ENCODE measurements around the gene RING1.
A peak's percentile ranks its signal among the peaks of the same experiment; 100 is the strongest.

Gene RING1

DNA sequence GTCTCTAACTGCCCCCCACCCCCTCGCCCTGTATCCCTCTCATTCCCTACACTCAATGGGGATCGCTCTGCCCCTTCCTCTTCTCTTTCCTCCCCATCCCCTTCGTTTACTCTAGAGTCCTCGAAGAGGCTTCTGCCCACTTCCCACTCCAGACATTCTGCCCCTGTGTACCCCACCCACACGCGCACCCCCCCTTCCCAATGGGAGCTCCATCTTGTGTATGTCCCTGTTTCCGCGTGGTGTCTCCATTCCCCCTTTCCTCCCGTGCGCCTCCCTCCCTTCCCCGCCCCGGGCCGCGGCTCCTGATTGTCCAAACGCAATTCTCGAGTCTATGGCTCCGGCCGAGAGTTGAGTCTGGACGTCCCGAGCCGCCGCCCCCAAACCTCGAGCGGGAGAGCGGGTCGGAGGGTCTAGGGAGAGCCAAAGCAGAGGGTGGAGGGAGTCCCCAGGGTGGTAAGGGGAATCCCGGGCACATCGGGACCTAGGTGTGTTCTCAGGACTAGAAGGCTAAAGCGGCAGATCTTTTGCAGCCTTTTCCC is 679 bp upstream of the RING1 start:
- TF ChIP-seq, protein P1, sequence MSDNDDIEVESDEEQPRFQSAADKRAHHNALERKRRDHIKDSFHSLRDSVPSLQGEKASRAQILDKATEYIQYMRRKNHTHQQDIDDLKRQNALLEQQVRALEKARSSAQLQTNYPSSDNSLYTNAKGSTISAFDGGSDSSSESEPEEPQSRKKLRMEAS (IDR thresholded peaks at IDR 0.05), result no peak
- TF ChIP-seq YY1 (IDR thresholded peaks at IDR 0.05; ENCODE audit: low read depth) (peak; percentile 27; the same call in 1 of the 2 replicates), EP300 (IDR thresholded peaks at IDR 0.05; ENCODE audit: borderline replicate concordance) (no peak)

DNA sequence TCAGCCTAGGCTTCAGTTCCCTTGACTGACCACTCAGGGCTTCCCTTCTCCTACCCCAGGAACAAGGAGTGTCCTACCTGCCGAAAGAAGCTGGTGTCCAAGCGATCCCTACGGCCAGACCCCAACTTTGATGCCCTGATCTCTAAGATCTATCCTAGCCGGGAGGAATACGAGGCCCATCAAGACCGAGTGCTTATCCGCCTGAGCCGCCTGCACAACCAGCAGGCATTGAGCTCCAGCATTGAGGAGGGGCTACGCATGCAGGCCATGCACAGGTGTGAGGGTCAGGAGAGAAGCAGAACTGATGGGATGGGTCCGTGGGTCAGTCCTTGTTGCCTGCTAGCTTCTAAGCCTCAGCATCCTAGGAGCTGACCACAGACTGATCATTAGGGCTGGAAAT is 1.6 kb downstream of the RING1 start:
- TF ChIP-seq TCF12 (IDR thresholded peaks at IDR 0.05; ENCODE audit: low read depth) (no peak), YY1 (IDR thresholded peaks at IDR 0.05; ENCODE audit: low read depth) (no peak), TAF1 (IDR thresholded peaks at IDR 0.05; ENCODE audit: low read depth) (no peak), EP300 (IDR thresholded peaks at IDR 0.05; ENCODE audit: borderline replicate concordance) (no peak), TEAD4 (IDR thresholded peaks at IDR 0.05) (no peak), CEBPB (IDR thresholded peaks at IDR 0.05) (no peak), EGR1 (IDR thresholded peaks at IDR 0.05) (no peak), RAD21 (IDR thresholded peaks at IDR 0.05; ENCODE audit: low read depth) (no peak), NFIC (IDR thresholded peaks at IDR 0.05) (no peak), FOXM1 (IDR thresholded peaks at IDR 0.05; ENCODE audit: borderline replicate concordance, low read depth) (no peak), ZBTB7A (IDR thresholded peaks at IDR 0.05; ENCODE audit: low read depth) (no peak), CREB1 (IDR thresholded peaks at IDR 0.05; ENCODE audit: low read depth) (no peak)
- TF ChIP-seq, protein P2, sequence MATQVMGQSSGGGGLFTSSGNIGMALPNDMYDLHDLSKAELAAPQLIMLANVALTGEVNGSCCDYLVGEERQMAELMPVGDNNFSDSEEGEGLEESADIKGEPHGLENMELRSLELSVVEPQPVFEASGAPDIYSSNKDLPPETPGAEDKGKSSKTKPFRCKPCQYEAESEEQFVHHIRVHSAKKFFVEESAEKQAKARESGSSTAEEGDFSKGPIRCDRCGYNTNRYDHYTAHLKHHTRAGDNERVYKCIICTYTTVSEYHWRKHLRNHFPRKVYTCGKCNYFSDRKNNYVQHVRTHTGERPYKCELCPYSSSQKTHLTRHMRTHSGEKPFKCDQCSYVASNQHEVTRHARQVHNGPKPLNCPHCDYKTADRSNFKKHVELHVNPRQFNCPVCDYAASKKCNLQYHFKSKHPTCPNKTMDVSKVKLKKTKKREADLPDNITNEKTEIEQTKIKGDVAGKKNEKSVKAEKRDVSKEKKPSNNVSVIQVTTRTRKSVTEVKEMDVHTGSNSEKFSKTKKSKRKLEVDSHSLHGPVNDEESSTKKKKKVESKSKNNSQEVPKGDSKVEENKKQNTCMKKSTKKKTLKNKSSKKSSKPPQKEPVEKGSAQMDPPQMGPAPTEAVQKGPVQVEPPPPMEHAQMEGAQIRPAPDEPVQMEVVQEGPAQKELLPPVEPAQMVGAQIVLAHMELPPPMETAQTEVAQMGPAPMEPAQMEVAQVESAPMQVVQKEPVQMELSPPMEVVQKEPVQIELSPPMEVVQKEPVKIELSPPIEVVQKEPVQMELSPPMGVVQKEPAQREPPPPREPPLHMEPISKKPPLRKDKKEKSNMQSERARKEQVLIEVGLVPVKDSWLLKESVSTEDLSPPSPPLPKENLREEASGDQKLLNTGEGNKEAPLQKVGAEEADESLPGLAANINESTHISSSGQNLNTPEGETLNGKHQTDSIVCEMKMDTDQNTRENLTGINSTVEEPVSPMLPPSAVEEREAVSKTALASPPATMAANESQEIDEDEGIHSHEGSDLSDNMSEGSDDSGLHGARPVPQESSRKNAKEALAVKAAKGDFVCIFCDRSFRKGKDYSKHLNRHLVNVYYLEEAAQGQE (IDR thresholded peaks at IDR 0.05; ENCODE audit: low read depth), result no peak
- TF ChIP-seq, protein P1 (IDR thresholded peaks at IDR 0.05), result no peak
- TF ChIP-seq, protein P3, sequence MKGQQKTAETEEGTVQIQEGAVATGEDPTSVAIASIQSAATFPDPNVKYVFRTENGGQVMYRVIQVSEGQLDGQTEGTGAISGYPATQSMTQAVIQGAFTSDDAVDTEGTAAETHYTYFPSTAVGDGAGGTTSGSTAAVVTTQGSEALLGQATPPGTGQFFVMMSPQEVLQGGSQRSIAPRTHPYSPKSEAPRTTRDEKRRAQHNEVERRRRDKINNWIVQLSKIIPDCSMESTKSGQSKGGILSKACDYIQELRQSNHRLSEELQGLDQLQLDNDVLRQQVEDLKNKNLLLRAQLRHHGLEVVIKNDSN (IDR thresholded peaks at IDR 0.05), result no peak

DNA sequence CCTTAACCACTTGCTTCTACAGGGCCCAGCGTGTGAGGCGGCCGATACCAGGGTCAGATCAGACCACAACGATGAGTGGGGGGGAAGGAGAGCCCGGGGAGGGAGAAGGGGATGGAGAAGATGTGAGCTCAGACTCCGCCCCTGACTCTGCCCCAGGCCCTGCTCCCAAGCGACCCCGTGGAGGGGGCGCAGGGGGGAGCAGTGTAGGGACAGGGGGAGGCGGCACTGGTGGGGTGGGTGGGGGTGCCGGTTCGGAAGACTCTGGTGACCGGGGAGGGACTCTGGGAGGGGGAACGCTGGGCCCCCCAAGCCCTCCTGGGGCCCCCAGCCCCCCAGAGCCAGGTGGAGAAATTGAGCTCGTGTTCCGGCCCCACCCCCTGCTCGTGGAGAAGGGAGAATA is 2.8 kb downstream of the RING1 start:
- no peak for TF ChIP-seq EGR1 (IDR thresholded peaks at IDR 0.05)
- TF ChIP-seq TAF1 (IDR thresholded peaks at IDR 0.05; ENCODE audit: low read depth), result no peak
- TF ChIP-seq, protein P2 (IDR thresholded peaks at IDR 0.05; ENCODE audit: low read depth), result no peak
- no peak for TF ChIP-seq YY1 (IDR thresholded peaks at IDR 0.05; ENCODE audit: low read depth)
- no peak for TF ChIP-seq ZBTB7A (IDR thresholded peaks at IDR 0.05; ENCODE audit: low read depth)
- TF ChIP-seq, protein P3 (IDR thresholded peaks at IDR 0.05), result no peak
- no peak for TF ChIP-seq RAD21 (IDR thresholded peaks at IDR 0.05; ENCODE audit: low read depth)
- TF ChIP-seq EP300 (IDR thresholded peaks at IDR 0.05; ENCODE audit: borderline replicate concordance), result no peak
- no peak for TF ChIP-seq FOXM1 (IDR thresholded peaks at IDR 0.05; ENCODE audit: borderline replicate concordance, low read depth)
- TF ChIP-seq, protein P1 (IDR thresholded peaks at IDR 0.05), result no peak
- no peak for TF ChIP-seq CEBPB (IDR thresholded peaks at IDR 0.05)
- TF ChIP-seq TEAD4 (IDR thresholded peaks at IDR 0.05), result no peak
- no peak for TF ChIP-seq CREB1 (IDR thresholded peaks at IDR 0.05; ENCODE audit: low read depth)
- TF ChIP-seq NFIC (IDR thresholded peaks at IDR 0.05), result no peak
- TF ChIP-seq TCF12 (IDR thresholded peaks at IDR 0.05; ENCODE audit: low read depth), result no peak

DNA sequence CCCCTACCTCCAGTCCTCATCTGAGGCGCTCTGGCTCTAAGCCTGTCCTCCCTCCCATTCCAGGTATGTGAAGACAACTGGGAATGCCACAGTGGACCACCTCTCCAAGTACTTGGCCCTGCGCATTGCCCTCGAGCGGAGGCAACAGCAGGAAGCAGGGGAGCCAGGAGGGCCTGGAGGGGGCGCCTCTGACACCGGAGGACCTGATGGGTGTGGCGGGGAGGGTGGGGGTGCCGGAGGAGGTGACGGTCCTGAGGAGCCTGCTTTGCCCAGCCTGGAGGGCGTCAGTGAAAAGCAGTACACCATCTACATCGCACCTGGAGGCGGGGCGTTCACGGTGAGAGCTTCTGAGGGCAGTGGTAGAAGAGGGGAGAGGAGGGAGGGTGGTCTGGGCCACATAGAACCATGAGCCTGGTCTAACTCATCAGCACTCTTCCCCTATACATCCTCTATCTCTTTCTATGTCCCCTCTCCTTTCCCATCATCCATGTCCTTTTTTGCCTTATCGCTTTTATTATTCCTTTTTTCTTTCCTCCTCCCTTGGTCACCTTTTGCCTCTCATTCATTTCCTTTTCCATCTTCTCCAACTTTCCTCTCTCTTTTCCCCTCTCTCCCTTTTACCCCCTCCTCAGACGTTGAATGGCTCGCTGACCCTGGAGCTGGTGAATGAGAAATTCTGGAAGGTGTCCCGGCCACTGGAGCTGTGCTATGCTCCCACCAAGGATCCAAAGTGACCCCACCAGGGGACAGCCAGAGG is 3.5 kb downstream of the RING1 start:
- no peak for TF ChIP-seq YY1 (IDR thresholded peaks at IDR 0.05; ENCODE audit: low read depth)
- TF ChIP-seq EP300 (IDR thresholded peaks at IDR 0.05; ENCODE audit: borderline replicate concordance), result no peak
- no peak for TF ChIP-seq NFIC (IDR thresholded peaks at IDR 0.05)
- TF ChIP-seq TAF1 (IDR thresholded peaks at IDR 0.05; ENCODE audit: low read depth), result no peak
- TF ChIP-seq TCF12 (IDR thresholded peaks at IDR 0.05; ENCODE audit: low read depth), result no peak
- TF ChIP-seq RAD21 (IDR thresholded peaks at IDR 0.05; ENCODE audit: low read depth), result no peak
- no peak for TF ChIP-seq FOXM1 (IDR thresholded peaks at IDR 0.05; ENCODE audit: borderline replicate concordance, low read depth)
- TF ChIP-seq CREB1 (IDR thresholded peaks at IDR 0.05; ENCODE audit: low read depth), result no peak
- no peak for TF ChIP-seq EGR1 (IDR thresholded peaks at IDR 0.05)
- TF ChIP-seq, protein P2 (IDR thresholded peaks at IDR 0.05; ENCODE audit: low read depth), result no peak
- TF ChIP-seq, protein P3 (IDR thresholded peaks at IDR 0.05), result no peak
- no peak for TF ChIP-seq ZBTB7A (IDR thresholded peaks at IDR 0.05; ENCODE audit: low read depth)
- no peak for TF ChIP-seq TEAD4 (IDR thresholded peaks at IDR 0.05)

Measured in Ishikawa (cell line).